H1 (cell line): ENCODE results near the gene CGNL1. TPM values are rescaled to one million over a fixed set of nuclear protein-coding genes. Genes with fewer than 3 reads are reported as not detected.

ENCODE experiments used
- CTCF ChIA-PET: fragments of 300-600 bp; sonication (Branson Sonifier 250); formaldehyde crosslinking; loops from one replicate; lab custom pipeline; 2021; ENCODE audit not compliant: partially characterized antibody; lab: Charles Lee
- POLR2A ChIA-PET: fragments of 300-600 bp; sonication (Branson Sonifier 250); formaldehyde crosslinking; loops from one replicate; lab custom pipeline; 2021; ENCODE audit warnings: inconsistent platforms; ENCODE audit not compliant: partially characterized antibody; lab: Charles Lee
- DNase-seq, 2 experiments: peaks; one replicate each; pipeline versions ENCODE4 v3.0.0 to v3.0.0-alpha.2; 2010 to 2022; ENCODE audit warnings: low spot score in 2 of 2, low read depth in 1 of 2, mixed read lengths in 1 of 2
- FAIRE-seq: peaks from 2 replicates; lab custom pipeline; 2011; peaks lifted over from hg19 to GRCh38; lab: Jason Lieb, UNC
- H2AFZ ChIP-seq: 2 replicates; pipeline ENCODE4 v1.8.1; 2012; ENCODE audit warnings: low read length, inconsistent platforms
- H2AK5ac ChIP-seq: 2 replicates; pipeline ENCODE4 v1.6.1; 2013; ENCODE audit warnings: low read depth, low read length
- H2BK120ac ChIP-seq: replicated peaks from 2 replicates; pipeline ENCODE3; 2013; ENCODE audit warnings: low read depth, low read length, inconsistent platforms
- H2BK12ac ChIP-seq: 2 replicates; pipeline ENCODE4 v1.6.1; 2013; ENCODE audit warnings: low read depth, low read length
- H2BK15ac ChIP-seq: 2 replicates; pipeline ENCODE4 v1.6.1; 2013; ENCODE audit warnings: low read length
- H2BK20ac ChIP-seq: 2 replicates; pipeline ENCODE4 v1.6.1; 2013; ENCODE audit warnings: low read length
- H2BK5ac ChIP-seq: 2 replicates; pipeline ENCODE4 v1.6.1; 2013; ENCODE audit warnings: low read depth, low read length
- H3K14ac ChIP-seq: 2 replicates; pipeline ENCODE4 v1.6.1; 2013; ENCODE audit warnings: inconsistent platforms; ENCODE audit not compliant: insufficient read length
- H3K18ac ChIP-seq: 2 replicates; pipeline ENCODE4 v1.6.1; 2013; ENCODE audit warnings: low read length; ENCODE audit errors: extremely low read depth
- H3K23ac ChIP-seq: 2 replicates; pipeline ENCODE4 v1.6.1; 2013; ENCODE audit warnings: inconsistent platforms; ENCODE audit not compliant: insufficient read length
- H3K23me2 ChIP-seq: 2 replicates; pipeline ENCODE4 v1.6.1; 2013; ENCODE audit warnings: low read depth, low read length
- H3K27ac ChIP-seq: 2 replicates; pipeline ENCODE4 v1.6.1; 2011; ENCODE audit warnings: low read depth, low read length, inconsistent platforms
- H3K27me3 ChIP-seq, 4 experiments: replicated peaks in 1 of 4; 1 replicate in 1 of 4; 2 replicates in 3 of 4; pipeline versions ENCODE4 v1.6.1 to v1.8.1; 2011 to 2013; ENCODE audit warnings: low read length in 3 of 4, mild to moderate bottlenecking in 3 of 4, inconsistent platforms in 2 of 4, mixed read lengths in 2 of 4, moderate library complexity in 1 of 4; ENCODE audit not compliant: control insufficient read depth in 3 of 4, insufficient read depth in 3 of 4; ENCODE audit errors: extremely low read depth in 1 of 4
- H3K36me3 ChIP-seq, 4 experiments: 2 replicates each; pipeline versions ENCODE4 v1.6.1 to v1.8.1; 2011 to 2013; ENCODE audit warnings: mild to moderate bottlenecking in 4 of 4, low read length in 3 of 4, moderate library complexity in 2 of 4, control low read depth in 1 of 4, inconsistent platforms in 1 of 4; ENCODE audit not compliant: insufficient read depth in 4 of 4, control insufficient read depth in 2 of 4
- H3K4ac ChIP-seq: replicated peaks from 2 replicates; pipeline ENCODE3; 2013; ENCODE audit warnings: low read length, low read depth, mixed read lengths, inconsistent platforms; ENCODE audit not compliant: insufficient read length
- H3K4me1 ChIP-seq, 4 experiments: replicated peaks in 1 of 4; 1 replicate in 1 of 4; 2 replicates in 3 of 4; pipeline versions ENCODE4 v1.6.1 to v1.8.1; 2011 to 2013; ENCODE audit warnings: low read length in 3 of 4, inconsistent platforms in 2 of 4, mixed read lengths in 1 of 4; ENCODE audit not compliant: insufficient read depth in 4 of 4, control insufficient read depth in 3 of 4
- H3K4me2 ChIP-seq, 2 experiments: 2 replicates each; pipeline versions ENCODE4 v1.6.1 to v1.8.1; 2011 to 2013; ENCODE audit warnings: low read depth in 2 of 2, low read length in 2 of 2, control low read depth in 1 of 2, inconsistent platforms in 1 of 2, mild to moderate bottlenecking in 1 of 2; ENCODE audit not compliant: insufficient read depth in 1 of 2
- H3K4me3 ChIP-seq, 4 experiments: fragments of 200-600, 300-600 bp in 1 of 4; sonication (generic), shearing (Covaris generic), sonication (Bioruptor Twin) in 1 of 4; 2 replicates each; pipeline versions ENCODE4 v1.5.1 to v1.8.1; 2011 to 2016; ENCODE audit warnings: low read length in 4 of 4, low read depth in 3 of 4, control low read depth in 2 of 4, inconsistent platforms in 2 of 4, mild to moderate bottlenecking in 2 of 4, mixed read lengths in 1 of 4, moderate library complexity in 1 of 4; ENCODE audit not compliant: insufficient read depth in 2 of 4; ENCODE audit errors: extremely low read depth in 1 of 4
- H3K56ac ChIP-seq: replicated peaks from 2 replicates; pipeline ENCODE3; 2013; ENCODE audit warnings: low read depth, mild to moderate bottlenecking, mixed read lengths, low read length, inconsistent platforms; ENCODE audit not compliant: insufficient read length
- H3K79me1 ChIP-seq: 2 replicates; pipeline ENCODE4 v1.6.1; 2013; ENCODE audit warnings: low read depth, low read length, control low read depth
- H3K79me2 ChIP-seq, 2 experiments: 2 replicates each; pipeline versions ENCODE4 v1.6.1 to v1.8.1; 2012 to 2013; ENCODE audit warnings: low read length in 2 of 2, mild to moderate bottlenecking in 2 of 2, inconsistent platforms in 1 of 2; ENCODE audit not compliant: insufficient read depth in 2 of 2, control insufficient read depth in 1 of 2
- H3K9ac ChIP-seq, 4 experiments: replicated peaks in 1 of 4; 1 replicate in 1 of 4; 2 replicates in 3 of 4; pipeline versions ENCODE4 v1.6.1 to v1.8.1; 2011 to 2013; ENCODE audit warnings: low read depth in 3 of 4, low read length in 3 of 4, control low read depth in 2 of 4, mild to moderate bottlenecking in 2 of 4, moderate library complexity in 2 of 4, inconsistent platforms in 1 of 4; ENCODE audit errors: extremely low read depth in 1 of 4
- H3K9me3 ChIP-seq, 2 experiments: 2 replicates each; pipeline versions ENCODE4 v1.6.1 to v1.8.1; 2012 to 2013; ENCODE audit warnings: mild to moderate bottlenecking in 2 of 2, moderate library complexity in 2 of 2, control low read depth in 1 of 2, inconsistent platforms in 1 of 2, low read depth in 1 of 2, low read length in 1 of 2, mixed read lengths in 1 of 2; ENCODE audit not compliant: insufficient read depth in 2 of 2
- H4K20me1 ChIP-seq, 2 experiments: replicated peaks in 1 of 2; 2 replicates each; pipeline versions ENCODE3 to v1.8.1; 2011 to 2013; ENCODE audit warnings: inconsistent platforms in 2 of 2, low read length in 2 of 2, mild to moderate bottlenecking in 1 of 2; ENCODE audit not compliant: insufficient read depth in 2 of 2, control insufficient read depth in 1 of 2
- H4K5ac ChIP-seq: 2 replicates; pipeline ENCODE4 v1.6.1; 2013; ENCODE audit warnings: low read length, low read depth, mixed read lengths, inconsistent platforms; ENCODE audit not compliant: insufficient read length
- H4K8ac ChIP-seq: 2 replicates; pipeline ENCODE4 v1.8.0; 2013; ENCODE audit warnings: mild to moderate bottlenecking, moderate library complexity, low read length, inconsistent platforms; ENCODE audit not compliant: insufficient read depth; ENCODE audit errors: extremely low read depth
- H4K91ac ChIP-seq: replicated peaks from 2 replicates; pipeline ENCODE3; 2013; ENCODE audit warnings: low read length, mixed read lengths, inconsistent platforms; ENCODE audit not compliant: insufficient read length
- CBX5 ChIP-seq: fragments of 300-800, 300-1000 bp; sonication (generic); IDR thresholded peaks from 2 replicates; pipeline ENCODE4 v1.7.1; 2016; ENCODE audit warnings: antibody characterized with exemption, low read length, low read depth
- CHD2 ChIP-seq: IDR thresholded peaks from 2 replicates; pipeline ENCODE4 v1.6.1; 2012; ENCODE audit warnings: low read length, improper control_type of control experiment
- KDM1A ChIP-seq: fragments of 200-600, 300-600 bp; sonication (generic); IDR thresholded peaks from 2 replicates; pipeline ENCODE4 v1.7.1; 2016; ENCODE audit warnings: mild to moderate bottlenecking, low read length, borderline replicate concordance
- PHF8 ChIP-seq: fragments of 200-600 bp; sonication (generic); conservative IDR thresholded peaks from 2 replicates; pipeline ENCODE4 v1.7.1; 2012; ENCODE audit warnings: low read depth, mild to moderate bottlenecking, inconsistent platforms, low read length, moderate library complexity
- TAF1 ChIP-seq: IDR thresholded peaks from 2 replicates; pipeline ENCODE4 v1.6.1; 2011; ENCODE audit warnings: mild to moderate bottlenecking, low read depth, low read length
- TBP ChIP-seq: IDR thresholded peaks from 2 replicates; pipeline ENCODE4 v1.6.1; 2011; ENCODE audit warnings: low read depth, low read length, improper control_type of control experiment
- WGBS, 2 experiments: shearing (Covaris generic) in 1 of 2; methylation state at CpG; one replicate each; pipeline versions ENCODE4 v1.1.6 to v1.1.7; 2013 to 2015; ENCODE audit warnings: low lambda C conversion rate in 2 of 2, mixed read lengths in 2 of 2, inconsistent platforms in 1 of 2, low coverage in 1 of 2, missing lambda C conversion rate in 1 of 2; ENCODE audit not compliant: insufficient replicate concordance in 2 of 2, insufficient coverage in 1 of 2, insufficient read length in 1 of 2; ENCODE audit errors: extremely low coverage in 1 of 2, missing lambda C conversion rate in 1 of 2; 5-methylcytosine and 5-hydroxymethylcytosine counted together
- long read RNA-seq, 2 experiments: library from RNA in 1 of 2; library from capped mRNA in 1 of 2; stranded (forward); transcript quantifications; one replicate each; pipeline ENCODE4 v2.0.0, GENCODE V29; 2021; ENCODE audit warnings: inconsistent platforms in 1 of 2
- polyA minus RNA-seq, 3 experiments: library from RNA; depleted of rRNA, polyadenylated mRNA; stranded (reverse); fragments of >200 nt; gene quantifications; 1 replicate in 2 of 3; 2 replicates in 1 of 3; pipeline ENCODE4 v1.2.3, GENCODE V29; 2011
- polyA plus RNA-seq, 7 experiments: library from polyadenylated mRNA; depleted of rRNA in 3 of 7; stranded (reverse) in 5 of 7; unstranded in 2 of 7; fragments of >200 nt in 5 of 7; fragments of 200-250 nt in 2 of 7; gene quantifications; 1 replicate in 5 of 7; 2 replicates in 1 of 7; 4 replicates in 1 of 7; pipeline versions ENCODE4 v1.2.1 to v1.2.3, GENCODE V29; 2011 to 2013; ENCODE audit warnings: missing spikeins in 2 of 7, mixed read lengths in 2 of 7
- total RNA-seq: library from RNA; stranded (reverse); fragmentation: NEBNext Ultra II Directional; extraction: Animal tissue kit (Norgen Biotek cat#: 25700); gene quantifications from 2 replicates; pipeline ENCODE4 v1.2.1, GENCODE V29; 2021

The CGNL1 gene
- total RNA-seq (72.7 and 75.6 TPM in 2 replicates), polyA plus RNA-seq (2011; rRNA removed) (20.4 and 21.8 TPM in 2 replicates), polyA minus RNA-seq (2011; rRNA and poly(A)+ RNA removed) (52.9 and 54.8 TPM in 2 replicates)
- 26.8 TPM for polyA plus RNA-seq (2011; cell fraction: cytosol; rRNA removed)
- polyA plus RNA-seq (2011; cell fraction: nucleus; rRNA removed), result 42.9 TPM
- 52.8 to 62.1 TPM (median 54.3 TPM) in 4 replicates for polyA plus RNA-seq (2012, experiment 1 of 2)
- polyA plus RNA-seq (2012, experiment 2 of 2), result 4.5 TPM
- polyA plus RNA-seq (2013, experiment 1 of 2), result 23.5 TPM
- polyA plus RNA-seq (2013, experiment 2 of 2), result 21.9 TPM
- polyA minus RNA-seq (2011; cell fraction: cytosol; rRNA and poly(A)+ RNA removed), result 43.2 TPM
- polyA minus RNA-seq (2011; cell fraction: nucleus; rRNA and poly(A)+ RNA removed), result 56.4 TPM
- long read RNA-seq, experiment 1, partial matches to known transcripts, result 5 of 48 reads
- long read RNA-seq, experiment 1, other reads (novel, unspliced or antisense), result 43 of 48 reads
- long read RNA-seq, experiment 2, partial matches to known transcripts, result 4 of 13 reads
- long read RNA-seq, experiment 2, other reads (novel, unspliced or antisense), result 9 of 13 reads

DNA sequence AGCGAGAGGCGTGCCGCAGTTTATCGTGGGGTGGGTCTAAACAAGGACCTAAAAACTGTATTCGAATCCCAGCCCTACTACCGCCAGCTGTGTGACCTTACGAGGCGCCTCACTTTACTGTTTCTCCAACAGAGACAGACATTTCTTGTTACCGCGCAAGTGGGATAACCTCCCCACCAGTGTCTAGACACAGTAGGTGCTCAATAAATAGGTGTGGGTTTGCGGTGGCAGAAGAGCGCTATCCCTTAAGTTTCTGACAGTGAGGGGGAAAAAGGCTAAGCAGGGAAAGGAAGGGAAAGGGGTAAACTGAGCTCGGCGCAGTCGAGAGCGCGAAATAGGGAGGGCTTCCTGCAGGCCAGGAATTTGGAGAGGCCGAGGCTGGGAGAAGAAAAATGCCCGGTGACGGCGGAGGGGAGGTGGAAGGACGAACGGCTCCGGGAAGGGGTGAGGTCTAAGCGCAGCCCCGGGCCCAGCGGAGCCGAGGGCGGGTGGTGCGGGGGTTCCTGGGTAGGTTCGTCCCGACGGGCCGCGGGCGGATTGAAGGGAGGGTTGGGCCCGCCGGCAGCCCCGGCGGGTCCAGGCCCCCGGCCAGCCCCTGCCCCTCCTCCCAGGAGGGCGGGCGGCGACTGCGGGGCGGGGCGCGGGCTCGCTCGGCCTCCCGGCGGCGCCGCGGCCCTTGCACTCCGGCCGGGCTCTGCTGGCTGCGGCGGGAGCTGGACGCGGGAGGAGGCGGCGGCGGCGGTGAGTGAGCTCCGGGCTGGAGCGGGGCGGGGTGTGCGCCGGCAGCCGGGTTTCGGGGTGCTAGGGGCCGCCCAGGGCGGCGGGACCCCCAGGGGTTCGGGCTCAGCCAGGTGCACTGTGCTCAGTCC lies at the start of gene CGNL1:
Gene CGNL1 (plus strand): TSS at position 679 of the 869 bp plus-strand sequence. CDS start 61,495 bp downstream, outside the sequence.
- peak within 1 kb of the TSS in 3 of 4 experiments; percentile 34 to 57 (median 50); a peak in 3 of 7 replicates for H3K9ac ChIP-seq
- TF ChIP-seq KDM1A (peak; percentile 12; the same call in 1 of the 2 replicates), TBP (peak; percentile 28; the same call in 1 of the 2 replicates), PHF8 (peak; percentile 63; the same call in 1 of the 2 replicates), CBX5 (no peak), TAF1 (0 out of 2 replicates have a peak, but pooled peaks have one; percentile 26), CHD2 (no peak)

More for the DNA sequence above, at the start of gene CGNL1:
- Histone ChIP-seq H3K23ac (no peak within 1 kb of the TSS), H2AFZ (peak within 1 kb of the TSS; percentile 97), H2AK5ac (no peak within 1 kb of the TSS), H4K91ac (peak within 1 kb of the TSS; percentile 76), H3K79me1 (peaks cover 2% of the 10 kb centered on the region; the same call in 1 of the 2 replicates), H4K20me1 (no peaks in the 10 kb centered on the region), H2BK15ac (0 out of 2 replicates have a peak within 1 kb of the TSS, but pooled peaks have one; percentile 65), H3K23me2 (peaks cover 4% of the 10 kb centered on the region; the same call in 1 of the 2 replicates), H4K5ac (peak within 1 kb of the TSS; percentile 44), H3K18ac (peak within 1 kb of the TSS; percentile 68), H2BK5ac (no peak within 1 kb of the TSS; the same call in 1 of the 2 replicates), H3K4ac (peak within 1 kb of the TSS; percentile 47), H3K9me3 (no peaks in the 10 kb centered on the region), H3K56ac (no peak within 1 kb of the TSS), H2BK20ac (peak within 1 kb of the TSS; percentile 89; the same call in 1 of the 2 replicates), H3K27me3 (peaks cover 0 to 10% (median 5%) of the 10 kb centered on the region in 4 experiments; a peak in 4 of 7 replicates), H3K14ac (no peak within 1 kb of the TSS), H3K27ac (no peak within 1 kb of the TSS), H3K4me1 (peaks cover 10 to 23% (median 18%) of the 10 kb centered on the region in 4 experiments; a peak in 6 of 7 replicates), H3K4me3 (peak within 1 kb of the TSS; percentile 59 to 66 (median 64)), H4K8ac (peak within 1 kb of the TSS; percentile 47; the same call in 1 of the 2 replicates), H3K36me3 (no peaks in the 10 kb centered on the region), H2BK12ac (peak within 1 kb of the TSS; percentile 78; the same call in 1 of the 2 replicates), H2BK120ac (peak within 1 kb of the TSS; percentile 18), H3K4me2 (peak within 1 kb of the TSS; percentile 87 to 94), H3K79me2 (peaks cover 0 to 31% of the 10 kb centered on the region in 2 experiments; a peak in 3 of 4 replicates)
- ChIA-PET CTCF (interaction anchor here (1.0 to 5.3 kb wide), 14 partner anchors 8 to 166 kb away, joined by 3 to 29 read pairs (median 5); no protein-coding TSS in a partner anchor), POLR2A (interaction anchor here (0.8 to 3.1 kb wide), 12 partner anchors 9 to 51 kb away, joined by 3 to 23 read pairs (median 4); no protein-coding TSS in a partner anchor)
- FAIRE-seq (no peak), DNase-seq (peak in 1 of 2 experiments; percentile 77)
- 21% methylated on average over 43 of the region's 76 CpGs; no CpG with 5 or more reads in 1 of the 2 experiments for WGBS, 2 experiments
